Femur (tissue), 1 donor: ENCODE results near the gene FOXE3.
"Not testable (repeated sequence)": the region's sequence is repeated elsewhere in the genome, so short reads cannot be mapped to it uniquely, and the experiment has no call there.

Experiments
- DNase-seq: peaks from one replicate; pipeline ENCODE4 v3.0.0-alpha.2; 2017

FOXE3 gene

GRCh38 chr1:47452426-47452825, 36.3 kb downstream of the FOXE3 start:
- no peak for DNase-seq

GRCh38 chr1:47453910-47454309, 37.8 kb downstream of the FOXE3 start:
- not testable (repeated sequence) for DNase-seq

- DNase-seq: no peak
These were observed 40.2 kb downstream of the FOXE3 start for GRCh38 chr1:47456250-47456649.

- DNase-seq: not testable (repeated sequence)
These were observed 41.5 kb downstream of the FOXE3 start for GRCh38 chr1:47457547-47457946.

GRCh38 chr1:47459253-47459788, 43.2 kb downstream of the FOXE3 start:
- no peak for DNase-seq

GRCh38 chr1:47460040-47460439, 44.0 kb downstream of the FOXE3 start:
- DNase-seq: no peak

GRCh38 chr1:47460456-47460855, 44.4 kb downstream of the FOXE3 start:
- DNase-seq: no peak

- DNase-seq: peak; percentile 40
These were observed 49.5 kb downstream of the FOXE3 start for GRCh38 chr1:47465605-47466004.
